ENCODE data around the gene ZNF608.

The ZNF608 gene, protein sequence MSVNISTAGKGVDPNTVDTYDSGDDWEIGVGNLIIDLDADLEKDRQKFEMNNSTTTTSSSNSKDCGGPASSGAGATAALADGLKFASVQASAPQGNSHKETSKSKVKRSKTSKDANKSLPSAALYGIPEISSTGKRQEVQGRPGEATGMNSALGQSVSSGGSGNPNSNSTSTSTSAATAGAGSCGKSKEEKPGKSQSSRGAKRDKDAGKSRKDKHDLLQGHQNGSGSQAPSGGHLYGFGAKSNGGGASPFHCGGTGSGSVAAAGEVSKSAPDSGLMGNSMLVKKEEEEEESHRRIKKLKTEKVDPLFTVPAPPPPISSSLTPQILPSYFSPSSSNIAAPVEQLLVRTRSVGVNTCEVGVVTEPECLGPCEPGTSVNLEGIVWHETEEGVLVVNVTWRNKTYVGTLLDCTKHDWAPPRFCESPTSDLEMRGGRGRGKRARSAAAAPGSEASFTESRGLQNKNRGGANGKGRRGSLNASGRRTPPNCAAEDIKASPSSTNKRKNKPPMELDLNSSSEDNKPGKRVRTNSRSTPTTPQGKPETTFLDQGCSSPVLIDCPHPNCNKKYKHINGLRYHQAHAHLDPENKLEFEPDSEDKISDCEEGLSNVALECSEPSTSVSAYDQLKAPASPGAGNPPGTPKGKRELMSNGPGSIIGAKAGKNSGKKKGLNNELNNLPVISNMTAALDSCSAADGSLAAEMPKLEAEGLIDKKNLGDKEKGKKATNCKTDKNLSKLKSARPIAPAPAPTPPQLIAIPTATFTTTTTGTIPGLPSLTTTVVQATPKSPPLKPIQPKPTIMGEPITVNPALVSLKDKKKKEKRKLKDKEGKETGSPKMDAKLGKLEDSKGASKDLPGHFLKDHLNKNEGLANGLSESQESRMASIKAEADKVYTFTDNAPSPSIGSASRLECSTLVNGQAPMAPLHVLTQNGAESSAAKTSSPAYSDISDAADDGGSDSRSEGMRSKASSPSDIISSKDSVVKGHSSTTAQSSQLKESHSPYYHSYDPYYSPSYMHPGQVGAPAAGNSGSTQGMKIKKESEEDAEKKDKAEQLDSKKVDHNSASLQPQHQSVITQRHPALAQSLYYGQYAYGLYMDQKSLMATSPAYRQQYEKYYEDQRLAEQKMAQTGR (N-terminal part only)

DNA sequence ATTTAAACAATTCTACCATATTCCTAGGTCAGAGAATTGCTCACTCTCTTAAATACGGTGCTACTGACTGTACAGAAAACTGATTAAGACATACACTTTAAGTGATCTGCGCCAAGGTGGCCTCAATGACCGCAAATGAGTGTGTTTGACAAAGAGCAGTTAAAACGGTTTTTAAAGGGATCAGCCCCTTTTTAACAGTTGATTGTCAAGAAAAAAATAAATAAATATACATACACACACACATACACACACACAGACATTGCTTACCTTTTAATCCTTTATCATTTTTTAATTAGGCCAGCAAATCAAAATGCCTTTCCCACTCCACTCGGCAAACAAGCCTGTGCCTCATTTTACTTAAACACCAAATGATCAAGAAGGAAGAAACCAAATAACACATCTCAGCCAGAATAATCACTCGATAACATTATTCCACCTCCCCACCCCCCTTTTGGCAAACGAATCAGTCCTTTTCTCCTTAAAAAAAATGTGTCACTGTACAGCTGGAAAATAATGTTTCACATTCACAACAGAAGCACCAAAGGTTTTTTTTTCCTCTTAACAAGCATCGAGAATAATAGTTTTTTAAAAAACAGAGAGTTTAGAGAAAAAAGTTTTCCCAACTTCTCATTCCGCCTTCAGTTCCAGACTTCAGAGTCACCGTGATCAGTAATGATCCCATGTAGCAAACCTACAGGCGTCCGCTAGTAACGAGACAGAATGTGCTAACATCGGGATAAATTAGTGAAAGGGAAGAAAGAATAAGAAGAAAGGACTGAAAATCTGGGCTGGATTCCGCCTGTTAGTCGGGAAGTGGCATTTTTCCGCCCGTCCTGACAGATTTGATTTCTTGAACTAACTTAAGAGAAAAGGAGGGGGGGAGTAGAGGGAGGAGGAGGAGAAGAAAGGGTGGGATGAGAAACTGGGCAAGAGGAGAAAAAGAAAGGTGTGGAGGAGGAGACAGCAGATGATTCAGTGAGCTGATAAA, at the start of gene ZNF608:
Gene ZNF608 (minus strand): TSS at position 712 of the 988 bp plus-strand sequence. CDS start 1,650 bp downstream, outside the sequence.
- TF ChIP-seq, protein P1, sequence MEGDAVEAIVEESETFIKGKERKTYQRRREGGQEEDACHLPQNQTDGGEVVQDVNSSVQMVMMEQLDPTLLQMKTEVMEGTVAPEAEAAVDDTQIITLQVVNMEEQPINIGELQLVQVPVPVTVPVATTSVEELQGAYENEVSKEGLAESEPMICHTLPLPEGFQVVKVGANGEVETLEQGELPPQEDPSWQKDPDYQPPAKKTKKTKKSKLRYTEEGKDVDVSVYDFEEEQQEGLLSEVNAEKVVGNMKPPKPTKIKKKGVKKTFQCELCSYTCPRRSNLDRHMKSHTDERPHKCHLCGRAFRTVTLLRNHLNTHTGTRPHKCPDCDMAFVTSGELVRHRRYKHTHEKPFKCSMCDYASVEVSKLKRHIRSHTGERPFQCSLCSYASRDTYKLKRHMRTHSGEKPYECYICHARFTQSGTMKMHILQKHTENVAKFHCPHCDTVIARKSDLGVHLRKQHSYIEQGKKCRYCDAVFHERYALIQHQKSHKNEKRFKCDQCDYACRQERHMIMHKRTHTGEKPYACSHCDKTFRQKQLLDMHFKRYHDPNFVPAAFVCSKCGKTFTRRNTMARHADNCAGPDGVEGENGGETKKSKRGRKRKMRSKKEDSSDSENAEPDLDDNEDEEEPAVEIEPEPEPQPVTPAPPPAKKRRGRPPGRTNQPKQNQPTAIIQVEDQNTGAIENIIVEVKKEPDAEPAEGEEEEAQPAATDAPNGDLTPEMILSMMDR (IDR thresholded peaks at IDR 0.05; ENCODE audit: low read length, missing control alignments), result no peak
- DNase-seq (ENCODE audit: low read depth), result peak; percentile 93
- peak within 1 kb of the TSS; percentile 76 for H3K4me3 ChIP-seq (replicated peaks; ENCODE audit: low read depth, low read length)

DNA sequence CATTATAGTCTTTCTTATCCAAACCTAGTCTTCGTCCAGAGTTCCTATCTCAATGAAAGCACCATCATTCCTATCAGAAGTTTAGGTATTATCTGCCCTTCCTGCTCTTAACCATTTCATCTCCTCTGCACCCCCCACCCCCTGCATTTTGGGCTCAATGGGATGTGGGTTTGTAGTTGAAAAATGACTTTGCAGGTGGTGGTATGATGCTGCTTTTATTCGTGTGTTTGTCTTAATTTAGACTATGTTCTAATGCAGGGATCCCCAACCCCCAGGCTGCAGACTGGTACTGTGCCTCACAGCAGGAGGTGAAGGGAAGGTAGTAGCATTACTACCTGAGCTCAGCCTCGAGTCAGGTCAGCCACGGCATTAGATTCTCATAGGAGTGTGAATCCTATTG, 49.4 kb upstream of the ZNF608 start:
- TF ChIP-seq, protein P1 (IDR thresholded peaks at IDR 0.05; ENCODE audit: low read length, missing control alignments), result no peak
- DNase-seq (ENCODE audit: low read depth), result no peak
- no peak overlapping the region for H3K4me3 ChIP-seq (replicated peaks; ENCODE audit: low read depth, low read length)

DNA sequence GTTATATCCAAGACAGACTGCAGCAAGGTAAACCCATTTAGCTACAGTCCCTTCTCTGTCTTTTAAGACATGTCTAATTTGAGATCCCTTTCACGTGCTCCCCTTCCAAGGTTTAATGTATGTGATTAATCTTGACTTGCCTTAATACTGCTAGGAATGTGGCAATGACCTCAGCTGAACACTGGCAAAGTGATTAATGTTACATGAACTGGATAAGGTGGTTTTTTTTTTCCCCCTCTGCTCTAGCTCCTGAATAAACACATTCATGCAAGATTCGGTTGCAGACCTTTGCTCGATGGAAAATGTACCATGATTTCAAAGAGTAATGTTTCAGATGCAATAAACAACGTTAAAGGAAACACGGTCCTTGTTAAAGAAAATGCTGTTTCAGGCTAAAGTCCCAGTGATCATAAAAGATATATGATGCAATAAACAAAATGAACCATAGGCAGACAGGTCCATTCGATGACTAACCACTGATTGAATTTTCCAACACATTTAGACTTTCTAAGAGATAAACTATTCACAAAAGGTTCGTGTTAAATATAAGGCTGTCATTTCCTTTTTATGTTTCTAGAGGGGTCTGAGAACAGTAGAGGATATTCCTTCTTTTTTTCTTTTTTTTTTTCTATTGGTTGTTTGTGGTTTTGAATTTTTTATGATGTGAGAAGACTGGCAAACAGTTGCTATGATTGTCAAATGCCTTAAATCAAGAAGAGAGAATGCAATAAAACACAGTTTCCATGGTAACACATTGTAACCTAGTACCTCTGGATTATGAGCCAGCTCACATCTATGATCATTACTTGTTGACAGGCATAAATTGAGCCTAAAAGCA, 44.7 kb upstream of the ZNF608 start:
- peak; percentile 16 for DNase-seq (ENCODE audit: low read depth)
- H3K4me3 ChIP-seq (replicated peaks; ENCODE audit: low read depth, low read length), result no peak overlapping the region
- TF ChIP-seq, protein P1 (IDR thresholded peaks at IDR 0.05; ENCODE audit: low read length, missing control alignments), result no peak

DNA sequence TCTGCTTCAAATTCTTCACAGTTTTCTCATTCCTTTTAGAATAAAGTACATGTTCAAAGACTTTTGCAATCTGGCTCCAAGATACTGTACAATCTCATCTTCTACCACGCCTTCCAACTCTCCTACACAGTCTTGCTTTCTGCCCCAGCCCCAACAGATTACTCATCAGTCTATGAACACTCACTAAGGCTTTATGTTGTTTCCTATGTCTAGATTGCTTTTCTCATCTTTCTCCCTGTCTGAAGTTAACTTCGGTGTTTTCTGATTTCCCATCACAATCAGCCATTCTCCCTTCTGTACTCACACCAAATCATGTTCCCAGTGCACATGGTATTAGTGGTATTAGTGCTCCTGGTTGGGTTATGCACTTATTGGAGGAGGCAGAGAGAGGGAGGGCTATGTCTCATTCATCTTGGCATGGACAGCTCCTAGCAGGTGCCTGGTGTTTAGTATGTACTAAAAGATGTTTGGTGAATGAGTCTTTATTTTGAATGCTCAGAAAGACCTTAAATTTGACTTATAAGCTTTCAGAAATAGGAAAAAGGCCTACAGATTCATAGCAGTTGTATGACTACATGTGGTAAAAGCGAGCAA, 44.0 kb upstream of the ZNF608 start:
- peak; percentile 50 for DNase-seq (ENCODE audit: low read depth)
- TF ChIP-seq, protein P1 (IDR thresholded peaks at IDR 0.05; ENCODE audit: low read length, missing control alignments), result no peak
- no peak overlapping the region for H3K4me3 ChIP-seq (replicated peaks; ENCODE audit: low read depth, low read length)

DNA sequence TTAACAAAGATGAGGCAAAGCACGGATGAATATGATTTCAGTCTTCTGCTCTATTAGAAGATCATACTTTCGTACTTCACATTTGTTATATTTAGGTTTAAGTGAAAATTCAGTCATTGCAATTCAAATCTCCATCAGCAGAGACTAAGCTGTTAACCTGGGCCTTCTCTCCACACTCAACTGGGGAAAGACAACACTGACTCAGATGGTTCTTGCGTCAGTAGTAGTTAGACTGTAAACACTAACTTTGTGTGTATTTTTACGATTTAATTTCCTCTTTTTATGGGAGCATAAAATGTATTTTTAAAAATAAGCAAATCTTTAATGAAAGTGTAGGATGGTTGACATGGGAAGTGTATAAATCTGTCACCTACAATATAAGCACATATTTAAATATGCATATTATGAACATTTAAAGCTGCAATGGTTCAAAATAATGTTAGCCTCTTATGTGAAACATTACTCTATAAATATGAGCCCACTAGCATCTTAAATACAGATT, 42.7 kb upstream of the ZNF608 start:
- TF ChIP-seq, protein P1 (IDR thresholded peaks at IDR 0.05; ENCODE audit: low read length, missing control alignments), result no peak
- H3K4me3 ChIP-seq (replicated peaks; ENCODE audit: low read depth, low read length), result no peak overlapping the region
- no peak for DNase-seq (ENCODE audit: low read depth)

Data from fibroblast of pulmonary artery (primary cell).